ENCODE measurements around the gene ESPN. TPM values are rescaled to one million over a fixed set of nuclear protein-coding genes. Genes with fewer than 3 reads are reported as not detected.

The ESPN gene
- total and polyA plus RNA-seq, 2 of the 8 experiments (the other 6 are each of a cell fraction or from before 2014, with no cell fraction given), result 5.2 to 16.3 TPM

GRCh38 chr1:6497867-6498575 is 73.4 kb downstream of the ESPN start:
- CTCF ChIA-PET (ENCODE audit: partially characterized antibody), result interaction anchor here (0.7 to 10.2 kb wide), 5 partner anchors 8 to 23 kb away, joined by 3 to 107 read pairs (median 21); no protein-coding TSS in a partner anchor
- no peak overlapping the region for H3K9ac ChIP-seq (replicated peaks in 1 of 4; ENCODE audit: extremely low read depth in 1 of 4, low read depth in 3 of 4, low read length in 3 of 4)
- H3K18ac ChIP-seq (ENCODE audit: extremely low read depth, low read length), result no peak overlapping the region
- no peak overlapping the region for H2BK5ac ChIP-seq (ENCODE audit: low read depth, low read length)
- peaks cover 0 to 27% (median 14%) of the 10 kb centered on the region in 4 experiments; a peak in 6 of 7 replicates for H3K4me1 ChIP-seq (replicated peaks in 1 of 4; ENCODE audit: control insufficient read depth in 3 of 4, insufficient read depth in 4 of 4, low read length in 3 of 4)
- no peak overlapping the region for H3K27ac ChIP-seq (ENCODE audit: low read depth, low read length)
- H4K20me1 ChIP-seq (replicated peaks in 1 of 2; ENCODE audit: control insufficient read depth in 1 of 2, insufficient read depth in 2 of 2, low read length in 2 of 2), result peaks cover 4% of the 10 kb centered on the region in 2 experiments
- H2AK5ac ChIP-seq (ENCODE audit: low read depth, low read length), result no peak overlapping the region
- no peak overlapping the region for H2BK120ac ChIP-seq (replicated peaks; ENCODE audit: low read depth, low read length)
- no peak overlapping the region for H3K56ac ChIP-seq (replicated peaks; ENCODE audit: insufficient read length, low read depth, low read length)
- H3K4me3 ChIP-seq (ENCODE audit: extremely low read depth in 1 of 4, insufficient read depth in 2 of 4, low read depth in 3 of 4, low read length in 4 of 4), result peak overlapping the region; percentile 37 to 70 (median 52); a peak in 6 of 8 replicates
- H3K27me3 ChIP-seq (replicated peaks in 1 of 4; ENCODE audit: control insufficient read depth in 3 of 4, extremely low read depth in 1 of 4, insufficient read depth in 3 of 4, low read length in 3 of 4), result peaks cover 0 to 31% (median 20%) of the 10 kb centered on the region in 4 experiments; a peak in 5 of 7 replicates
- no peaks in the 10 kb centered on the region; the same call in 1 of the 2 replicates for H3K79me1 ChIP-seq (ENCODE audit: low read depth, low read length)
- no peak overlapping the region for H3K23ac ChIP-seq (ENCODE audit: insufficient read length)
- H3K4ac ChIP-seq (replicated peaks; ENCODE audit: insufficient read length, low read depth, low read length), result no peak overlapping the region
- no peak for FAIRE-seq
- no peak overlapping the region for H4K91ac ChIP-seq (replicated peaks; ENCODE audit: insufficient read length, low read length)
- H4K5ac ChIP-seq (ENCODE audit: insufficient read length, low read depth, low read length), result no peak overlapping the region
- no peaks in the 10 kb centered on the region for H3K36me3 ChIP-seq (ENCODE audit: control insufficient read depth in 2 of 4, insufficient read depth in 4 of 4, low read length in 3 of 4)
- WGBS, 2 experiments (ENCODE audit: extremely low coverage in 1 of 2, insufficient coverage in 1 of 2, insufficient read length in 1 of 2, insufficient replicate concordance in 2 of 2, low coverage in 1 of 2, low lambda C conversion rate in 2 of 2, missing lambda C conversion rate in 1 of 2), result 67% methylated on average over 12 of the region's 20 CpGs; no CpG with 5 or more reads in 1 of the 2 experiments
- H2BK20ac ChIP-seq (ENCODE audit: low read length), result no peak overlapping the region
- no peak overlapping the region for H2AFZ ChIP-seq (ENCODE audit: low read length)
- no peak overlapping the region for H2BK15ac ChIP-seq (ENCODE audit: low read length)
- H3K14ac ChIP-seq (ENCODE audit: insufficient read length), result no peak overlapping the region
- H2BK12ac ChIP-seq (ENCODE audit: low read depth, low read length), result no peak overlapping the region
- peaks cover 12% of the 10 kb centered on the region; the same call in 1 of the 2 replicates for H3K23me2 ChIP-seq (ENCODE audit: low read depth, low read length)
- no peak for DNase-seq (ENCODE audit: low read depth in 1 of 2, low spot score in 2 of 2)
- POLR2A ChIA-PET (ENCODE audit: partially characterized antibody), result interaction anchor here (1.0 to 1.5 kb wide), 2 partner anchors 11 to 12 kb away, joined by 3 to 4 read pairs; no protein-coding TSS in a partner anchor
- no peaks in the 10 kb centered on the region for H3K9me3 ChIP-seq (ENCODE audit: insufficient read depth in 2 of 2, low read depth in 1 of 2, low read length in 1 of 2)
- no peaks in the 10 kb centered on the region for H3K79me2 ChIP-seq (ENCODE audit: control insufficient read depth in 1 of 2, insufficient read depth in 2 of 2, low read length in 2 of 2)
- peak overlapping the region; percentile 87 to 99 for H3K4me2 ChIP-seq (ENCODE audit: insufficient read depth in 1 of 2, low read depth in 2 of 2, low read length in 2 of 2)
- H4K8ac ChIP-seq (ENCODE audit: extremely low read depth, insufficient read depth, low read length), result no peak overlapping the region; the same call in 1 of the 2 replicates
- TF ChIP-seq RBBP5 (IDR thresholded peaks at IDR 0.05; ENCODE audit: borderline replicate concordance, low read depth, low read length), result no peak
- TF ChIP-seq PHF8 (conservative IDR thresholded peaks at IDR 0.05; ENCODE audit: low read depth, low read length), result no peak
- no peak for TF ChIP-seq SAP30 (IDR thresholded peaks at IDR 0.05; ENCODE audit: insufficient read depth, insufficient replicate concordance, low read length)
- TF ChIP-seq YY1 (IDR thresholded peaks at IDR 0.05; ENCODE audit: low read depth, low read length), result no peak
- TF ChIP-seq CTBP2 (IDR thresholded peaks at IDR 0.05; ENCODE audit: borderline replicate concordance, insufficient read depth, insufficient read length, low read length), result no peak
- TF ChIP-seq BACH1 (IDR thresholded peaks at IDR 0.05; ENCODE audit: low read length), result no peak
- TF ChIP-seq SUZ12 (IDR thresholded peaks at IDR 0.05; ENCODE audit: low read length), result no peak
- no peak for TF ChIP-seq ATF2 (IDR thresholded peaks at IDR 0.05; ENCODE audit: low read length)
- no peak for TF ChIP-seq POU5F1 (IDR thresholded peaks at IDR 0.05; ENCODE audit: low read depth, low read length)
- TF ChIP-seq POLR2A (IDR thresholded peaks at IDR 0.05; ENCODE audit: control extremely low read depth in 1 of 2, low read depth in 2 of 2, low read length in 2 of 2), result no peak

All from H1 (cell line).